SK-N-SH (cell line): ENCODE measurements around the gene RASGRF2. TPM values are rescaled to one million over a fixed set of nuclear protein-coding genes. Genes with fewer than 3 reads are reported as not detected.

Experiments
- CTCF ChIA-PET: fragments of 300-600, 350-600 bp; formaldehyde crosslinking; extraction: SDS; loops from one replicate; lab custom pipeline; 2021; lab: Yijun Ruan, JAX
- POLR2A ChIA-PET: fragments of 350-600 bp; sonication (Branson Sonifier 250); formaldehyde crosslinking; extraction: SDS; loops from one replicate; lab custom pipeline; 2020; ENCODE audit warnings: antibody characterized with exemption, inconsistent platforms; lab: Yijun Ruan, JAX
- DNase-seq: peaks from one replicate; pipeline ENCODE4 v3.0.0; 2012
- H2AFZ ChIP-seq: fragments of 200-600 bp; sonication (generic); 2 replicates; pipeline ENCODE4 v1.8.1; 2016; ENCODE audit warnings: antibody characterized with exemption, mild to moderate bottlenecking, low read depth
- H3F3A ChIP-seq: fragments of 200-600 bp; sonication (generic); replicated peaks from 2 replicates; pipeline ENCODE3; 2016; ENCODE audit warnings: antibody characterized with exemption, mild to moderate bottlenecking; ENCODE audit not compliant: insufficient read depth
- H3K27ac ChIP-seq, 2 experiments: fragments of 200-500 bp in 1 of 2; fragments of 200-600 bp in 1 of 2; sonication (Bioruptor generic) in 1 of 2; sonication (generic), shearing (Covaris generic) in 1 of 2; 2 replicates each; pipeline versions ENCODE4 v1.5.1 to v1.6.1; 2014 to 2016; ENCODE audit warnings: low read depth in 2 of 2, inconsistent platforms in 1 of 2, low read length in 1 of 2, mild to moderate bottlenecking in 1 of 2, mixed read lengths in 1 of 2
- H3K27me3 ChIP-seq: fragments of 200-600 bp; sonication (generic), shearing (Covaris generic); 2 replicates; pipeline ENCODE4 v1.6.1; 2016; ENCODE audit warnings: mixed run types; ENCODE audit not compliant: insufficient read depth
- H3K36me3 ChIP-seq, 2 experiments: fragments of 200-500 bp in 1 of 2; fragments of 200-600 bp in 1 of 2; sonication (Bioruptor generic) in 1 of 2; sonication (generic) in 1 of 2; replicated peaks in 1 of 2; 2 replicates each; pipeline versions ENCODE3 to v1.5.1; 2014 to 2016; ENCODE audit warnings: low read length in 1 of 2, mild to moderate bottlenecking in 1 of 2; ENCODE audit not compliant: insufficient read depth in 2 of 2, control insufficient read depth in 1 of 2
- H3K4me1 ChIP-seq, 2 experiments: fragments of 200-500 bp in 1 of 2; fragments of 200-600 bp in 1 of 2; sonication (Bioruptor generic) in 1 of 2; sonication (generic), shearing (Covaris generic) in 1 of 2; 2 replicates each; pipeline versions ENCODE4 v1.5.1 to v1.6.1; 2014 to 2016; ENCODE audit warnings: low read depth in 1 of 2, low read length in 1 of 2, mixed run types in 1 of 2; ENCODE audit not compliant: insufficient read depth in 2 of 2, control insufficient read depth in 1 of 2
- H3K4me2 ChIP-seq: fragments of 200-600 bp; sonication (generic), shearing (Covaris generic); 2 replicates; pipeline ENCODE4 v1.6.1; 2017; ENCODE audit warnings: mixed run types
- H3K4me3 ChIP-seq, 2 experiments: fragments of 200-500 bp in 1 of 2; fragments of 200-600 bp in 1 of 2; sonication (Bioruptor generic) in 1 of 2; sonication (generic), shearing (Covaris generic) in 1 of 2; 2 replicates each; pipeline versions ENCODE4 v1.5.1 to v1.8.1; 2014 to 2016; ENCODE audit warnings: low read depth in 2 of 2, inconsistent platforms in 1 of 2, low read length in 1 of 2, mild to moderate bottlenecking in 1 of 2, mixed read lengths in 1 of 2, moderate library complexity in 1 of 2
- H3K79me2 ChIP-seq: fragments of 200-600 bp; sonication (generic); 2 replicates; pipeline ENCODE4 v1.8.1; 2017; ENCODE audit warnings: mild to moderate bottlenecking; ENCODE audit not compliant: insufficient read depth
- H3K9ac ChIP-seq: fragments of 200-600 bp; sonication (generic); 2 replicates; pipeline ENCODE4 v1.6.1; 2017; ENCODE audit warnings: mixed run types
- H3K9me2 ChIP-seq: fragments of 200-600 bp; sonication (generic); 2 replicates; pipeline ENCODE4 v1.6.1; 2017; ENCODE audit warnings: mixed run types
- H3K9me3 ChIP-seq: fragments of 200-600 bp; sonication (generic); 2 replicates; pipeline ENCODE4 v1.6.1; 2017; ENCODE audit warnings: mixed run types, mild to moderate bottlenecking, moderate library complexity
- H4K20me1 ChIP-seq: fragments of 200-600 bp; sonication (generic); 2 replicates; pipeline ENCODE4 v1.6.1; 2017; ENCODE audit warnings: mild to moderate bottlenecking, mixed run types; ENCODE audit not compliant: insufficient read depth
- CTCF ChIP-seq: fragments of 200-600 bp; sonication (generic); IDR thresholded peaks from 2 replicates; pipeline ENCODE4 v1.6.1; 2017; ENCODE audit warnings: antibody characterized with exemption, mild to moderate bottlenecking, moderate library complexity
- FOSL2 ChIP-seq: IDR thresholded peaks from 2 replicates; pipeline ENCODE4 v1.4.0; 2012; ENCODE audit warnings: low read depth, mild to moderate bottlenecking, moderate library complexity, borderline replicate concordance
- GATA2 ChIP-seq: sonication (generic); formaldehyde crosslinking; IDR thresholded peaks from 2 replicates; pipeline ENCODE4 v1.5.0; 2020; ENCODE audit warnings: mild to moderate bottlenecking, missing genetic modification reagents
- JUND ChIP-seq: IDR thresholded peaks from 2 replicates; pipeline ENCODE4 v1.4.0; 2012
- MEF2A ChIP-seq: IDR thresholded peaks from 2 replicates; pipeline ENCODE4 v1.4.0; 2012; ENCODE audit warnings: low read depth, borderline replicate concordance
- NRF1 ChIP-seq: IDR thresholded peaks from 2 replicates; pipeline ENCODE4 v1.6.1; 2012; ENCODE audit warnings: low read depth, mild to moderate bottlenecking, low read length
- TCF12 ChIP-seq: IDR thresholded peaks from 2 replicates; pipeline ENCODE4 v1.4.0; 2012
- WGBS: methylation state at CpG from one replicate; pipeline ENCODE4 v1.1.6; 2017; ENCODE audit warnings: low lambda C conversion rate; 5-methylcytosine and 5-hydroxymethylcytosine counted together
- polyA plus RNA-seq, 3 experiments: library from polyadenylated mRNA; depleted of rRNA; stranded (reverse); fragments of >200 nt; gene quantifications; 2 replicates each; pipeline ENCODE4 v1.2.3, GENCODE V29; 2012
- TF ChIP-seq, protein P1 (sequence below): IDR thresholded peaks from 2 replicates; pipeline ENCODE4 v1.6.1; 2012; ENCODE audit warnings: mild to moderate bottlenecking, low read depth, low read length, moderate library complexity

Gene RASGRF2
- polyA plus RNA-seq, 1 of the 3 experiments (the other 2 are of a cell fraction) = under 0.01 TPM

- no peak for DNase-seq
- Histone ChIP-seq H3K4me2 (no peak overlapping the region), H4K20me1 (no peaks in the 10 kb centered on the region), H3K9ac (no peak overlapping the region), H3K9me3 (no peaks in the 10 kb centered on the region), H3K27ac (peak overlapping the region in 1 of 2 experiments; percentile 58; a peak in 1 of 4 replicates), H3K79me2 (no peaks in the 10 kb centered on the region), H2AFZ (no peak overlapping the region), H3K9me2 (no peaks in the 10 kb centered on the region), H3F3A (no peaks in the 10 kb centered on the region), H3K4me3 (no peak overlapping the region), H3K4me1 (peaks cover 0 to 5% of the 10 kb centered on the region in 2 experiments; a peak in 2 of 4 replicates), H3K27me3 (no peaks in the 10 kb centered on the region), H3K36me3 (no peaks in the 10 kb centered on the region)
- 40% methylated on average over 6 of the region's 6 CpGs for WGBS
- TF ChIP-seq, protein P1, sequence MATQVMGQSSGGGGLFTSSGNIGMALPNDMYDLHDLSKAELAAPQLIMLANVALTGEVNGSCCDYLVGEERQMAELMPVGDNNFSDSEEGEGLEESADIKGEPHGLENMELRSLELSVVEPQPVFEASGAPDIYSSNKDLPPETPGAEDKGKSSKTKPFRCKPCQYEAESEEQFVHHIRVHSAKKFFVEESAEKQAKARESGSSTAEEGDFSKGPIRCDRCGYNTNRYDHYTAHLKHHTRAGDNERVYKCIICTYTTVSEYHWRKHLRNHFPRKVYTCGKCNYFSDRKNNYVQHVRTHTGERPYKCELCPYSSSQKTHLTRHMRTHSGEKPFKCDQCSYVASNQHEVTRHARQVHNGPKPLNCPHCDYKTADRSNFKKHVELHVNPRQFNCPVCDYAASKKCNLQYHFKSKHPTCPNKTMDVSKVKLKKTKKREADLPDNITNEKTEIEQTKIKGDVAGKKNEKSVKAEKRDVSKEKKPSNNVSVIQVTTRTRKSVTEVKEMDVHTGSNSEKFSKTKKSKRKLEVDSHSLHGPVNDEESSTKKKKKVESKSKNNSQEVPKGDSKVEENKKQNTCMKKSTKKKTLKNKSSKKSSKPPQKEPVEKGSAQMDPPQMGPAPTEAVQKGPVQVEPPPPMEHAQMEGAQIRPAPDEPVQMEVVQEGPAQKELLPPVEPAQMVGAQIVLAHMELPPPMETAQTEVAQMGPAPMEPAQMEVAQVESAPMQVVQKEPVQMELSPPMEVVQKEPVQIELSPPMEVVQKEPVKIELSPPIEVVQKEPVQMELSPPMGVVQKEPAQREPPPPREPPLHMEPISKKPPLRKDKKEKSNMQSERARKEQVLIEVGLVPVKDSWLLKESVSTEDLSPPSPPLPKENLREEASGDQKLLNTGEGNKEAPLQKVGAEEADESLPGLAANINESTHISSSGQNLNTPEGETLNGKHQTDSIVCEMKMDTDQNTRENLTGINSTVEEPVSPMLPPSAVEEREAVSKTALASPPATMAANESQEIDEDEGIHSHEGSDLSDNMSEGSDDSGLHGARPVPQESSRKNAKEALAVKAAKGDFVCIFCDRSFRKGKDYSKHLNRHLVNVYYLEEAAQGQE = no peak
- TF ChIP-seq JUND (no peak), FOSL2 (no peak)
- ChIA-PET POLR2A (no interaction called here), CTCF (interaction anchor here (1.8 to 4.2 kb wide), 3 partner anchors 17 to 46 kb away, joined by 5 to 14 read pairs (median 5); no protein-coding TSS in a partner anchor)
Observed at GRCh38 chr5:81147011-81147885, 187.1 kb downstream of the RASGRF2 start.

DNA sequence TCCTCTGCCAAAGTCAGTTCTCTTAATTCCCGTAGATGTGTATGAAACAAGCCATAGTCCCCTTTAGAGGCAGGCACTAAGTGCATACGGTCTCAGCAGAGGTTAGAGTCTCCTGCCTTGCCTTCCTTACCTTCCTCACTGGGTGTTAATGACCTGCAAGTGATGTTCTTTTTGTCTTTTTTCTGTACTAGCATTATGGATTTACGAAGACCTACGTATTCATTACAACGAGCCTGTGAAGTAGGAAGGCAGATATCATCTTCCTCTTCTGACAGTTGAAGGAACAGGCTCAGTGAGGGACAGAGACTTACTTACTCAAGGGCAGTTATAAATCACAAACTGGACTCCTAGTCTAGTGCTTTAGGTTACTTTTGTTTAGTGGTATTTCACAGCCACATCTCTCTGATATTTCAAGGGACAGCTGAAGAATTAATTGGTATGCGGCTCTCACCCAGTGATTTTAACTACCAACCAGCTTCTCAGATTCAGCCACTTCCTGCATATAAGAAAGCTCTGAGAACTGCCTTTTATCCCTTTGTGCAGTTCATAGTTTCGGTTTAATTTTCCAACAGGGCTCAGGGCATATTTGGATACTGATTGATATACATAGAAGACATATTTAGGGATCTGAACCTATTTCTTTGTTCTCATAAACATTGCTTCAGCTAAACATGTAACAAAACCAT, 187.9 kb downstream of the RASGRF2 start:
- Histone ChIP-seq H3K36me3 (no peaks in the 10 kb centered on the region), H2AFZ (no peak overlapping the region), H3K4me3 (no peak overlapping the region), H3K27ac (peak overlapping the region in 1 of 2 experiments; percentile 58; a peak in 1 of 4 replicates), H3K79me2 (no peaks in the 10 kb centered on the region), H3K9me2 (no peaks in the 10 kb centered on the region), H3K9ac (no peak overlapping the region), H3K4me2 (no peak overlapping the region), H3K27me3 (no peaks in the 10 kb centered on the region), H3K4me1 (peaks cover 0 to 4% of the 10 kb centered on the region in 2 experiments; a peak in 2 of 4 replicates), H3K9me3 (no peaks in the 10 kb centered on the region), H4K20me1 (no peaks in the 10 kb centered on the region), H3F3A (no peaks in the 10 kb centered on the region)
- POLR2A ChIA-PET = no interaction called here
- DNase-seq = no peak
- TF ChIP-seq CTCF (no peak), TCF12 (no peak), MEF2A (no peak), FOSL2 (no peak), GATA2 (no peak), NRF1 (no peak)
- CTCF ChIA-PET = interaction anchor here (0.9 to 1.8 kb wide), 2 partner anchors 16 to 19 kb away, joined by 3 to 5 read pairs; no protein-coding TSS in a partner anchor
- 44% methylated on average over 7 of the region's 7 CpGs for WGBS
